ENCODE measurements around the gene ABCC8. TPM values are rescaled to one million over a fixed set of nuclear protein-coding genes. Genes with fewer than 3 reads are reported as not detected.

Gene ABCC8
- polyA plus RNA-seq, 1 experiment = not detected

GRCh38 chr11:17396598-17397310 is 79.9 kb downstream of the ABCC8 start:
- Histone ChIP-seq H3K4me3 (ENCODE audit: low read depth, low read length) (no peak overlapping the region), H3K27me3 (ENCODE audit: control insufficient read depth, insufficient read depth, low read length) (peaks cover 13% of the 10 kb centered on the region), H3K9me3 (ENCODE audit: control insufficient read depth, insufficient read depth, low read length) (no peaks in the 10 kb centered on the region; the same call in 1 of the 2 replicates), H3K27ac (ENCODE audit: low read depth, low read length) (no peak overlapping the region)
- POLR2A ChIA-PET = no interaction called here
- TF ChIP-seq CTCF (IDR thresholded peaks at IDR 0.05; ENCODE audit: low read depth, low read length) = no peak
- CTCF ChIA-PET = no interaction called here
- DNase-seq (ENCODE audit: low read depth, low spot score) = no peak

GRCh38 chr11:17395978-17396377 is 80.7 kb downstream of the ABCC8 start:
- TF ChIP-seq CTCF (IDR thresholded peaks at IDR 0.05; ENCODE audit: low read depth, low read length) = no peak

GRCh38 chr11:17395554-17395961 is 81.1 kb downstream of the ABCC8 start:
- POLR2A ChIA-PET = no interaction called here
- H3K4me3 ChIP-seq (ENCODE audit: low read depth, low read length) = no peak overlapping the region
- TF ChIP-seq CTCF (IDR thresholded peaks at IDR 0.05; ENCODE audit: low read depth, low read length) = no peak
- no peaks in the 10 kb centered on the region; the same call in 1 of the 2 replicates for H3K9me3 ChIP-seq (ENCODE audit: control insufficient read depth, insufficient read depth, low read length)
- H3K27ac ChIP-seq (ENCODE audit: low read depth, low read length) = no peak overlapping the region
- DNase-seq (ENCODE audit: low read depth, low spot score) = no peak
- H3K27me3 ChIP-seq (ENCODE audit: control insufficient read depth, insufficient read depth, low read length) = peaks cover 22% of the 10 kb centered on the region
- CTCF ChIA-PET = no interaction called here

More at GRCh38 chr11:17395978-17396377, 80.7 kb downstream of the ABCC8 start:
- CTCF ChIA-PET = no interaction called here
- no peak overlapping the region for H3K4me3 ChIP-seq (ENCODE audit: low read depth, low read length)
- H3K9me3 ChIP-seq (ENCODE audit: control insufficient read depth, insufficient read depth, low read length) = no peaks in the 10 kb centered on the region; the same call in 1 of the 2 replicates
- H3K27ac ChIP-seq (ENCODE audit: low read depth, low read length) = no peak overlapping the region
- DNase-seq (ENCODE audit: low read depth, low spot score) = no peak
- peaks cover 18% of the 10 kb centered on the region for H3K27me3 ChIP-seq (ENCODE audit: control insufficient read depth, insufficient read depth, low read length)
- POLR2A ChIA-PET = no interaction called here

- Histone ChIP-seq H3K27me3 (ENCODE audit: control insufficient read depth, insufficient read depth, low read length) (peaks cover 28% of the 10 kb centered on the region), H3K9me3 (ENCODE audit: control insufficient read depth, insufficient read depth, low read length) (no peaks in the 10 kb centered on the region; the same call in 1 of the 2 replicates), H3K27ac (ENCODE audit: low read depth, low read length) (no peak overlapping the region), H3K4me3 (ENCODE audit: low read depth, low read length) (no peak overlapping the region)
- TF ChIP-seq CTCF (IDR thresholded peaks at IDR 0.05; ENCODE audit: low read depth, low read length) = no peak
- POLR2A ChIA-PET = no interaction called here
- no peak for DNase-seq (ENCODE audit: low read depth, low spot score)
- CTCF ChIA-PET = no interaction called here
Measured at GRCh38 chr11:17394743-17395390, 81.8 kb downstream of the ABCC8 start.

- ChIA-PET POLR2A (no interaction called here), CTCF (interaction anchor here (0.8 to 2.4 kb wide), 2 partner anchors 10 to 135 kb away, joined by 3 to 7 read pairs; no protein-coding TSS in a partner anchor)
Measured at GRCh38 chr11:17393472-17393871, 83.2 kb downstream of the ABCC8 start.

More at GRCh38 chr11:17393472-17393871, 83.2 kb downstream of the ABCC8 start:
- Histone ChIP-seq H3K27ac (ENCODE audit: low read depth, low read length) (no peak overlapping the region), H3K9me3 (ENCODE audit: control insufficient read depth, insufficient read depth, low read length) (no peaks in the 10 kb centered on the region; the same call in 1 of the 2 replicates), H3K4me3 (ENCODE audit: low read depth, low read length) (no peak overlapping the region), H3K27me3 (ENCODE audit: control insufficient read depth, insufficient read depth, low read length) (peaks cover 28% of the 10 kb centered on the region)
- no peak for TF ChIP-seq CTCF (IDR thresholded peaks at IDR 0.05; ENCODE audit: low read depth, low read length)
- no peak for DNase-seq (ENCODE audit: low read depth, low spot score)

Measured in AG04450 (cell line).